Measurements from ENCODE around the gene CSNK1D.

Gene CSNK1D

GRCh38 chr17:82238472-82239201 lies 34.9 kb downstream of the CSNK1D start:
- no peak for FAIRE-seq

GRCh38 chr17:82237746-82238471 lies 35.6 kb downstream of the CSNK1D start:
- no peak for FAIRE-seq

- no peak for FAIRE-seq
Observed at GRCh38 chr17:82237083-82237745, 36.3 kb downstream of the CSNK1D start.

- no peak for FAIRE-seq
Observed at GRCh38 chr17:82236142-82236971, 37.1 kb downstream of the CSNK1D start.

GRCh38 chr17:82235775-82236141 lies 37.7 kb downstream of the CSNK1D start:
- FAIRE-seq = no peak

- FAIRE-seq = no peak
Observed at GRCh38 chr17:82235056-82235774, 38.3 kb downstream of the CSNK1D start.

- no peak for FAIRE-seq
Observed at GRCh38 chr17:82234211-82235055, 39.1 kb downstream of the CSNK1D start.

- FAIRE-seq = no peak
Observed at GRCh38 chr17:82232876-82233785, 40.4 kb downstream of the CSNK1D start.

- FAIRE-seq = no peak
Observed at GRCh38 chr17:82232322-82232820, 41.1 kb downstream of the CSNK1D start.

- FAIRE-seq = no peak
Observed at GRCh38 chr17:82231562-82232321, 41.8 kb downstream of the CSNK1D start.

- no peak for FAIRE-seq
Observed at GRCh38 chr17:82231312-82231561, 42.3 kb downstream of the CSNK1D start.

- no peak for FAIRE-seq
Observed at GRCh38 chr17:82230609-82231311, 42.7 kb downstream of the CSNK1D start.

- FAIRE-seq = no peak
Observed at GRCh38 chr17:82229698-82230608, 43.5 kb downstream of the CSNK1D start.

GRCh38 chr17:82228842-82229697 lies 44.4 kb downstream of the CSNK1D start, which contains the start of gene SLC16A3:
Gene SLC16A3 (plus strand): TSS chr17:82229042. CDS start chr17:82236009, 6,967 bp downstream.
- no peak for FAIRE-seq

- FAIRE-seq = no peak
Observed at GRCh38 chr17:82228278-82228841, 45.1 kb downstream of the CSNK1D start.

GRCh38 chr17:82227629-82228277 lies 45.7 kb downstream of the CSNK1D start:
- FAIRE-seq = no peak
